ENCODE results near the gene POLR2B. TPM values are rescaled to one million over a fixed set of nuclear protein-coding genes. Genes with fewer than 3 reads are reported as not detected.
"Not testable (repeated sequence)": the region's sequence is repeated elsewhere in the genome, so short reads cannot be mapped to it uniquely, and the experiment has no call there.

The POLR2B gene
- total RNA-seq, result 100 to 1,000 TPM; 113 to 117 TPM

DNA sequence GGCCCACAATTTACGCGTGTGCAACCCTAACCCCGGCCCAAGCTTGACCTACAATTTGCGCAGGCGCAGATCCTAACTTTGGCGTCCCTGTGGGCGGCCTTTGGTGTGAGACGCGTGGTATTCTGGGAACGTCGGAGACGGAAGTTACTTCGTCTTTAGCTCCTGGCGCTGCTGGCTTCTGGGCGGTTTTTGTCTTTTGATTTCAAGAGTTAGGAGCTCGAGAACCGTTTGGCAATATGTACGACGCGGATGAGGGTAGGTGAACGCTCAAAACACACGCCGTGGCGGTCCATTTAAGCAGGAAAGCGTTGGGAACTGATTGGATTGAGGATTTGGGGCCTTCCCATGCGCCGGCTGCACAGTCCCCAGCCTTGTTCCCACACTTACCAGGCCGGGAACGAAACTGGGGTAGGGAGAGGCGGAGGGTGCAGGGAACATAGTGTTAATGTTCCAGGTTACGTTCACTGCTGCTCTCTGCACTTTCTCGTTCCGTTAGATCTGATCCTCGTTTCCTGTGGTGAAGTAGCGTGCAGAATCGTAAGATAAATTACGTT, at the start of gene POLR2B:
Gene POLR2B (plus strand): TSS at position 147 of the 554 bp plus-strand sequence. CDS start 90 bp downstream, at position 237.
- Mint-ChIP-seq H3K9me3 (peaks cover under 1% of the 10 kb centered on the region), H3K27me3 (no peaks in the 10 kb centered on the region), H3K4me1 (peaks cover 46% of the 10 kb centered on the region), H3K27ac (peak within 1 kb of the TSS; percentile 98), H3K36me3 (ENCODE audit: low read depth) (peaks cover 47% of the 10 kb centered on the region), H3K4me3 (peak within 1 kb of the TSS; percentile 99)
- peak; percentile 93 for DNase-seq
- POLR2A ChIA-PET, result interaction anchor here (1.0 to 2.2 kb wide), 3 partner anchors 13 to 592 kb away, joined by 3 to 18 read pairs (median 6); partner anchors contain the start of genes AASDH and REST
- CTCF ChIA-PET, result interaction anchor here (0.8 to 2.8 kb wide), 4 partner anchors 12 to 542 kb away, joined by 3 to 10 read pairs (median 6); partner anchors contain the start of genes PAICS, PPAT and REST

DNA sequence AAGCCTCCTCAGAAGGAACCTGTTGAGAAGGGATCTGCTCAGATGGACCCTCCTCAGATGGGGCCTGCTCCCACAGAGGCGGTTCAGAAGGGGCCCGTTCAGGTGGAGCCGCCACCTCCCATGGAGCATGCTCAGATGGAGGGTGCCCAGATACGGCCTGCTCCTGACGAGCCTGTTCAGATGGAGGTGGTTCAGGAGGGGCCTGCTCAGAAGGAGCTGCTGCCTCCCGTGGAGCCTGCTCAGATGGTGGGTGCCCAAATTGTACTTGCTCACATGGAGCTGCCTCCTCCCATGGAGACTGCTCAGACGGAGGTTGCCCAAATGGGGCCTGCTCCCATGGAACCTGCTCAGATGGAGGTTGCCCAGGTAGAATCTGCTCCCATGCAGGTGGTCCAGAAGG, 48.1 kb upstream of the POLR2B start:
- Mint-ChIP-seq H3K4me3 (no peak overlapping the region), H3K27ac (peak overlapping the region; percentile 57), H3K27me3 (no peaks in the 10 kb centered on the region), H3K4me1 (peaks cover 23% of the 10 kb centered on the region), H3K36me3 (ENCODE audit: low read depth) (peaks cover 48% of the 10 kb centered on the region), H3K9me3 (no peaks in the 10 kb centered on the region)
- POLR2A ChIA-PET, result no interaction called here
- no peak for DNase-seq
- CTCF ChIA-PET, result no interaction called here

DNA sequence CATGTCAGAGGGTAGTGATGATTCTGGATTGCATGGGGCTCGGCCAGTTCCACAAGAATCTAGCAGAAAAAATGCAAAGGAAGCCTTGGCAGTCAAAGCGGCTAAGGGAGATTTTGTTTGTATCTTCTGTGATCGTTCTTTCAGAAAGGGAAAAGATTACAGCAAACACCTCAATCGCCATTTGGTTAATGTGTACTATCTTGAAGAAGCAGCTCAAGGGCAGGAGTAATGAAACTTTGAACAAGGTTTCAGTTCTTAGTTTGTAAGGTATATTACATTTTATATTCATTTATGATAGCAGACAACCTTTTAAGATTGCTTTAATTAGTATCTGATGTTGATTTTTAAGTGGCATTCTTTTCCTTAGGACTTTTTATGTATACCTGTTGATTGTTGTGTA, 46.8 kb upstream of the POLR2B start:
- Mint-ChIP-seq H3K9me3 (no peaks in the 10 kb centered on the region), H3K27ac (no peak overlapping the region), H3K4me3 (no peak overlapping the region), H3K27me3 (no peaks in the 10 kb centered on the region), H3K36me3 (ENCODE audit: low read depth) (peaks cover 46% of the 10 kb centered on the region), H3K4me1 (peaks cover 23% of the 10 kb centered on the region)
- ChIA-PET POLR2A (no interaction called here), CTCF (no interaction called here)
- no peak for DNase-seq

DNA sequence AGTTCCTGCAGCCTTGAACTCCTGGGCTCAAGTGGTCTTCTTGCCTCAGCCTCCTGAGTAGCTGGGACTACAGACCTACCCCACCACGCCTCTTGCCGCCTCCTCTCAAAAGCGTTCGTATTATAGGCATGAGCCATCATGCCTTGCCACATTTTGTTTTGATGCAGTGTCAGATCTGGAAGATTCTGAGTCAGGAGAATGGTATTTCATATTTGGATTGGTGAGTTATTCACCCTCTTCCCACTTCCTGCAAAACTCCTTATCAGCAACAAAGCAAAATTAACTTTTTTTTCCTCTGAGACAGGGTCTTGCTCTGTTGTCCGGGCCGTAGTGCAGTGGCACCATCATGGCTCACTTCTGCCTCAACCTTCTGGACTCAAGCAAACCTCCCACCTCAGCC, 41.4 kb upstream of the POLR2B start:
- ChIA-PET CTCF (no interaction called here), POLR2A (no interaction called here)
- Mint-ChIP-seq H3K27me3 (no peaks in the 10 kb centered on the region), H3K4me3 (no peak overlapping the region), H3K9me3 (no peaks in the 10 kb centered on the region), H3K36me3 (ENCODE audit: low read depth) (peaks cover 30% of the 10 kb centered on the region), H3K4me1 (peaks cover 6% of the 10 kb centered on the region), H3K27ac (no peak overlapping the region)
- no peak for DNase-seq

DNA sequence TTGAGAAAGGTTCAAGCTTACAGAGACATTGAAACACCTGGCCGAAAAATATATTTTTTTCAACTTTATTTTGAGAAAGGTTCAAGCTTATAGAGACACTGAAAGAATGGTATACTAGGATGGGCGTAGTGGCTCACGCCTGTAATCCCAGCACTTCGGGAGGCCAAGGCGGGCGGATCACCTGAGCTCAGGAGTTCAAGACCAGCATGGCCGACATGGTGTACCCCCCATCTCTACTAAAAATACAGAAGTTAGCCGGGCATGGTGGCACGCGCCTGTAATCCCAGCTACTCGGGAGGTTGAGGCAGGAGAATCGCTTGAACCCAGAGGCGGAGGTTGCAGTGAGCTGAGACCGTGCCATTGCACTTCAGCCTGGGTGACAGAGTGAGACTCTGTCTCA, 38.9 kb upstream of the POLR2B start:
- CTCF ChIA-PET, result interaction anchor here (0.5 to 0.6 kb wide), 2 partner anchors 26 to 1449 kb away, joined by 3 to 4 read pairs; no protein-coding TSS in a partner anchor
- POLR2A ChIA-PET, H3K4me1 Mint-ChIP-seq, H3K27ac Mint-ChIP-seq, H3K4me3 Mint-ChIP-seq, H3K9me3 Mint-ChIP-seq, H3K27me3 Mint-ChIP-seq, DNase-seq: not testable (repeated sequence)
- H3K36me3 Mint-ChIP-seq (ENCODE audit: low read depth), result peaks cover 13% of the 10 kb centered on the region

DNA sequence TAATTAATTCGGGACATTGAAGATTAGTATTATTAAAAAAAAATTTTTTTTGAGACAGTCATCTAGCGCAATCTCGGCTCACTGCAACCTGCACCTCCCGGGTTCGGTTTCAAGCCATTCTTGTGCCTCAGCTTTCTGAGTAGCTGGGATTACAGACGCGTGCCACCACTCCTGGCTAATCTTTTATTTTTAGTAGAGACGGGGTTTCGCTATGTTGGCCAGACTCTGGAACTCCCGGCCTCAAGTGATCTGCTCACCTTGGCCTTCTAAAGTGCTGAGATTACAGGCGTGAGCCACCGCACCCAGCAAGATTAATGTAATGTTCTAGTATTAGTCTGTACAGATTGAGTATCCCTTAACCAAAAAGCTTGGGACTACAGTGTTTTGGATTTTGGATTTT, 38.3 kb upstream of the POLR2B start:
- H3K4me1 Mint-ChIP-seq, result no peaks in the 10 kb centered on the region
- no peaks in the 10 kb centered on the region for H3K9me3 Mint-ChIP-seq
- ChIA-PET CTCF (no interaction called here), POLR2A (no interaction called here)
- H3K4me3 Mint-ChIP-seq, result no peak overlapping the region
- no peak for DNase-seq
- H3K27ac Mint-ChIP-seq, result no peak overlapping the region
- no peaks in the 10 kb centered on the region for H3K27me3 Mint-ChIP-seq
- H3K36me3 Mint-ChIP-seq (ENCODE audit: low read depth), result peaks cover 13% of the 10 kb centered on the region

DNA sequence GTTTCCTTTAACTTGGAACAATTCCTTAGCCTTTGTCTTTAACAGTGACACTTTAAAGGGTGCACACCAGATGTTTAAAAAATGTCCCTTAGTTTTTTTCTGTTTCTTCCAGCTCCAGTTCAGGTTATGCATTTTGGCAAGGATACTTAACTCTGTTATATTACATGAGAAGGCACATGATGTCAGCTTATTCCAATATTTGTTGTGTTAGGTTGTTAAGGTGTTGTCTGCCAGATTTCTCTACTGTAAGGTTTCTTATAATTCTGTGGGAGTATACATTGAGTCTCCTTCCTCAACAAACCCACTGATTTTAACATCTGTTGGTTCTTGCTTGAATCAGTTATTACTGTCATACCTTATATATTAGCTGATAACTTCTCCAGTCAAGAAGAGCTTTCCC, 37.7 kb upstream of the POLR2B start:
- no peaks in the 10 kb centered on the region for H3K27me3 Mint-ChIP-seq
- CTCF ChIA-PET, result interaction anchor here (0.8 kb wide), 1 partner anchor 60 kb away, joined by 3 read pairs; no protein-coding TSS in a partner anchor
- POLR2A ChIA-PET, result interaction anchor here (0.6 kb wide), 1 partner anchor 14 kb away, joined by 5 read pairs; no protein-coding TSS in a partner anchor

DNA sequence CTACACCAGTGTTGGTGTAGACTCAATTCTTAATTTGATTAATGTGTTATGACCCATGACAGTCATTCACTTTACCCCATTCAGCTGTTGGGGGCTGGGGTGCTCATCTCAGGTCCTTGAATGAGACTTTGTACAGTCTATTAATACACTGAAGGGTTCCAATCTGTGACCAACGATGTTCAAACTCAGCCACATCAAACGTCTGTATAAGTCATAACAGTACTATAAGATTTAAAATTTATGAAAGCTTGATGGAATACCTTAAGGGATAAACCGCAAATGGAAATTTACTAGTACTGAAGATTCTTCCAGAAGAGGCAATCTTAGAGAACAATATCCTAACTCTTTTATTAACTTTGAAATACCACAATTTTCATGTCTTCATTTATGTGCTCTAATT, 37.3 kb upstream of the POLR2B start:
- CTCF ChIA-PET, result interaction anchor here (0.8 kb wide), 1 partner anchor 61 kb away, joined by 3 read pairs; no protein-coding TSS in a partner anchor
- Mint-ChIP-seq H3K4me3 (no peak overlapping the region), H3K9me3 (no peaks in the 10 kb centered on the region), H3K4me1 (no peaks in the 10 kb centered on the region), H3K27ac (no peak overlapping the region), H3K36me3 (ENCODE audit: low read depth) (peaks cover 13% of the 10 kb centered on the region), H3K27me3 (no peaks in the 10 kb centered on the region)
- DNase-seq, result no peak
- POLR2A ChIA-PET, result interaction anchor here (0.6 kb wide), 1 partner anchor 14 kb away, joined by 5 read pairs; no protein-coding TSS in a partner anchor

More for the DNA sequence above, 37.7 kb upstream of the POLR2B start:
- H3K9me3 Mint-ChIP-seq, result no peaks in the 10 kb centered on the region
- DNase-seq, result no peak
- H3K27ac Mint-ChIP-seq, result no peak overlapping the region
- no peaks in the 10 kb centered on the region for H3K4me1 Mint-ChIP-seq
- peaks cover 13% of the 10 kb centered on the region for H3K36me3 Mint-ChIP-seq (ENCODE audit: low read depth)
- H3K4me3 Mint-ChIP-seq, result no peak overlapping the region

DNA sequence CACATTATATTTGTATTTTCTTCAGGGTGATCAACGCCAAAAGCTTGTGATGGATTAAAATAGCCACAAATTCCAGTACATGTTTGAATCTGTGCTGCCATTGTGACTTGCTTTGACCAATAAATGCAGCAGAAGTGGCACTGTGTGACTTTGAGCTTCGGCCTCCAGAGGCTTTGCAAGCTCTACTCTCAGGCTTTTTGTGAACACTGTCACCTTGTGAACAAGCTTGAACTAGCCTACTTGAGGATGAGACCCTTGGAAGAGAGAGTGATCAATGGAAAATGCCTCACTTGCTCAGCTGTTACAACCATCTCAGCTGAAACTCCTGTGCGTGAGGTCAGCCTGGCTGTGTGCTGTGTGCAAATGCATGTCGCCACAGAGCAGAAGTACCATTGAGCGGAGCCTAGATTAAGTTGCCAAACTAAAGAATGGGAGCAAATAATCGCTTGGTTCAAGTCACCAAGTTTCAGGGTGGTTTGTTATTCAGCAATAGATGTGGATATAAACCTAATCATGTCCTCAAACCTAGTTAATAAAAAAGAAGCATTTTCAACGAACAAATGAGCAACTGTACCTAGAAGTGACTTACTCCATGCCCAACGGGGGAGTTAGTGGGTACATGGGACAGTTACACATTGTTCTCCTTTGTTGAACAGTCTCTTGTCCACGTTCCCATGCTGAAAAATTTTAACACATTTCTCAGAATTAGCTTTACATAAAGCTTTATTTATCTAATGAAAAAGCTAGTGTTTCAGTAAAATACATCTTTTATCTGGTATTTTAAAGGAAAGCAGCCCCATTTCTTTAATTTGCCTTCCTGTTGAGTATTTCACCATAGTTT, 24.8 kb upstream of the POLR2B start:
- H3K4me3 Mint-ChIP-seq, result no peak overlapping the region
- no peak for DNase-seq
- no peaks in the 10 kb centered on the region for H3K9me3 Mint-ChIP-seq
- H3K36me3 Mint-ChIP-seq (ENCODE audit: low read depth), result no peaks in the 10 kb centered on the region
- ChIA-PET CTCF (interaction anchor here (0.5 to 0.6 kb wide), 2 partner anchors 19 to 1582 kb away, joined by 3 read pairs; no protein-coding TSS in a partner anchor), POLR2A (no interaction called here)
- H3K27ac Mint-ChIP-seq, result no peak overlapping the region
- H3K27me3 Mint-ChIP-seq, result no peaks in the 10 kb centered on the region
- no peaks in the 10 kb centered on the region for H3K4me1 Mint-ChIP-seq

DNA sequence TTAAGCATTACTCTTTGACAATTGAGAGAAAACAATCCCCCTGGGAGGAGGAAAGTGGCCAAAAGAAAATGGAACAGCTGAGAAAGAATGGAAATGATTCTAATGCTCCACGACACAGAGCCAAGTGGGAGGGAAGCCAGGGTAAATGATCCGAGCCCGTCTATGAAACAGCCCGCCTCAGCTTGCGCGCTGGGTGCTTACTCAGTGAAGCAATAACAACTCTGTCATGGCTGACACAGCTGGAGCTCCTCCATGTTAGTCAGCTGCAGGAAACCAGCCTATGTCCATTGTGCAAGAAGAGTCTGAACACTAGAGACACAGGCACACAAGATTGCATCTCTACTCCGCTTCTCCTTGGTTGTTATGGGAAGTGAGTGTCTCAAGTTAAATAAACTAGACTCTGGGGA, 20.6 kb upstream of the POLR2B start:
- no peaks in the 10 kb centered on the region for H3K9me3 Mint-ChIP-seq
- no peaks in the 10 kb centered on the region for H3K27me3 Mint-ChIP-seq
- H3K36me3 Mint-ChIP-seq (ENCODE audit: low read depth), result peaks cover 11% of the 10 kb centered on the region
- H3K4me3 Mint-ChIP-seq, result no peak overlapping the region
- H3K27ac Mint-ChIP-seq, result no peak overlapping the region
- DNase-seq, result no peak
- POLR2A ChIA-PET, result no interaction called here
- H3K4me1 Mint-ChIP-seq, result no peaks in the 10 kb centered on the region
- CTCF ChIA-PET, result no interaction called here

DNA sequence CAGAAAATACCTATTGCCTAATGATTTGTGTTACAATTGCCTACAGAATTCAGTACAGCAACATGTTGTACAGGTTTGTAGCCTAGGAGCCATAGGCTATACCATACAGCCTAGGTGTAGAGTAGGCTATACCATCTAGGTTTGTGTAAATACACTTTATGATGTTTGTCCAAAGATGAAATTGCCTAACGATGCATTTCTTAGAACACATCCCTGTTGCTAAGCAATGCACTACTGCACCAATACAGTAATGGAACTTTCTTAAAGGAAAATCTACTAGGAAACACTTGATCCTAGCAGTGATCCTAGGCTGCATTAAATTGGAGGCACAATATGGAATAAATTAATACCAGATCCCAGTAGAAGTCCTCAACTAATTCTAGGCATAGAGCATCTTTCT, 19.6 kb upstream of the POLR2B start:
- no peak for DNase-seq
- H3K9me3 Mint-ChIP-seq, result no peaks in the 10 kb centered on the region
- H3K4me1 Mint-ChIP-seq, result no peaks in the 10 kb centered on the region
- POLR2A ChIA-PET, result no interaction called here
- no peak overlapping the region for H3K4me3 Mint-ChIP-seq
- H3K27ac Mint-ChIP-seq, result no peak overlapping the region
- CTCF ChIA-PET, result interaction anchor here (1.2 to 1.4 kb wide), 2 partner anchors 10 to 18 kb away, joined by 3 to 5 read pairs; partner anchors contain the start of gene NOA1
- peaks cover 15% of the 10 kb centered on the region for H3K36me3 Mint-ChIP-seq (ENCODE audit: low read depth)
- H3K27me3 Mint-ChIP-seq, result no peaks in the 10 kb centered on the region

DNA sequence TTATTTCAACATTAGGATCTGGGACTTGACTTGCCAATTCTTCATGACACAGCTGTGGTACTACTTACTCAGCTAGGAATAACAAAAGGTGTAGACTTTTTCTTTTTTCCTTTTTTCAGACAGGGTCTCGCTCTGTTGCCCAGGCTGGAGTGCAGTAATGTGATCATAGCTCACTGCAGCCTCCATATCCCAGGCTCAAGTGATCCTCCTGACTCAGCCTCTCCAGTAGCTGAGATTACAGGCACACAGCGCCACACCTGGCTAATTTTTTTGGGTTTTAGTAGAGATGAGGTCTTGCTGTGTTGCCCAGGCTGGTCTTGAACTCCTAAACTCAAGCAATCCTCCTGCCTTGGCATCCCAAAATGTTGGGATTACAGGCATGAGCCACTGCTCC, 17.6 kb upstream of the POLR2B start:
- Mint-ChIP-seq H3K27me3 (no peaks in the 10 kb centered on the region), H3K4me3 (no peak overlapping the region), H3K36me3 (ENCODE audit: low read depth) (peaks cover 29% of the 10 kb centered on the region), H3K27ac (no peak overlapping the region), H3K9me3 (no peaks in the 10 kb centered on the region), H3K4me1 (no peaks in the 10 kb centered on the region)
- no peak for DNase-seq
- ChIA-PET CTCF (interaction anchor here (0.6 to 2.2 kb wide), 4 partner anchors 11 to 52 kb away, joined by 3 to 6 read pairs (median 5); no protein-coding TSS in a partner anchor), POLR2A (no interaction called here)

DNA sequence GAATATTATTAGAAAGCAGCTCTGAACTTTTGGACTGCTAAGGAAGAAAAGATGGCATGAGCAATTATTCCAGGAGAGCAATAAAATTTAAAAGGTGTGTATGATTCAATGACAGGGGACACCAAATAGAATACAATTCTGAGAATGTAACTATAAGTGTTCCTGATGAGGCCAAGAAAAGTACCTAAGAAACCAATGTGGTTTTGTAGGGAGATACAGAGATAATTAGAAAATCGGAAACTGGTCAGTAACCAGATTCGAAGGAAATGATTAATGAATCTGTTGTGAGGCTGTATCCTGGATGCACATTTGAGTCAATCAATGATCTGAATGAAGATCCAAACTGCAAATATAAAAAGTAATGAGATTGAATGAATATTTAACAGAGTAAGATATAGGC, 7.3 kb upstream of the POLR2B start:
- peaks cover 14% of the 10 kb centered on the region for H3K9me3 Mint-ChIP-seq
- no peak overlapping the region for H3K27ac Mint-ChIP-seq
- peaks cover 35% of the 10 kb centered on the region for H3K4me1 Mint-ChIP-seq
- no peak for DNase-seq
- no peaks in the 10 kb centered on the region for H3K27me3 Mint-ChIP-seq
- H3K4me3 Mint-ChIP-seq, result no peak overlapping the region
- peaks cover 57% of the 10 kb centered on the region for H3K36me3 Mint-ChIP-seq (ENCODE audit: low read depth)
- POLR2A ChIA-PET, result no interaction called here
- CTCF ChIA-PET, result interaction anchor here (0.9 to 2.2 kb wide), 2 partner anchors 11 to 14 kb away, joined by 3 to 6 read pairs; no protein-coding TSS in a partner anchor

Data from activated CD4-positive, alpha-beta T cell treated with anti-CD3 and anti-CD28 coated beads, Interleukin-2, amount 10 ng/mL, durations not matched to agents 7 days and 5 days (primary cell).